A673 (cell line): ENCODE data around the gene PLCB2. TPM values are rescaled to one million over a fixed set of nuclear protein-coding genes. Genes with fewer than 3 reads are reported as not detected.

Source experiments
- BruUV-seq: library from RNA; stranded (reverse); fragments of 400-500 nt; replicated peaks from 2 replicates; lab custom pipeline; 2021; lab: Mats Ljungman, UMichigan
- CTCF ChIA-PET: fragments of 300-600 bp; sonication (Branson Sonifier 250); formaldehyde crosslinking; loops from one replicate; lab custom pipeline; 2022; ENCODE audit warnings: antibody characterized with exemption; lab: Charles Lee
- POLR2A ChIA-PET: fragments of 300-600 bp; sonication (Branson Sonifier 250); formaldehyde crosslinking; loops from one replicate; lab custom pipeline; 2022; ENCODE audit warnings: antibody characterized with exemption; ENCODE audit not compliant: low non-redundant PET; lab: Charles Lee
- DNase-seq: peaks from one replicate; pipeline ENCODE4 v3.0.0-alpha.2; 2015; ENCODE audit warnings: low spot score
- H3K27ac ChIP-seq: fragments of 200-600 bp; sonication (generic); 2 replicates; pipeline ENCODE4 v1.5.1; 2016; ENCODE audit warnings: mixed run types, low read depth, mild to moderate bottlenecking, mixed read lengths, antibody characterized with exemption, low read length; ENCODE audit not compliant: poor library complexity, severe bottlenecking
- H3K27me3 ChIP-seq: fragments of 200-600 bp; sonication (generic); replicated peaks from 2 replicates; pipeline ENCODE4 v1.6.1; 2017; ENCODE audit warnings: mixed run types, low read depth, mild to moderate bottlenecking, mixed read lengths, antibody characterized with exemption, low read length; ENCODE audit not compliant: insufficient read depth, poor library complexity
- H3K36me3 ChIP-seq: fragments of 200-600 bp; sonication (generic); 2 replicates; pipeline ENCODE4 v1.6.1; 2016; ENCODE audit warnings: mixed run types, mild to moderate bottlenecking, mixed read lengths, antibody characterized with exemption, low read length; ENCODE audit not compliant: insufficient read depth, poor library complexity, severe bottlenecking
- H3K4me1 ChIP-seq: fragments of 200-600 bp; sonication (generic); 2 replicates; pipeline ENCODE4 v1.6.1; 2017; ENCODE audit warnings: mixed run types, mild to moderate bottlenecking, mixed read lengths, antibody characterized with exemption, low read length; ENCODE audit not compliant: insufficient read depth, poor library complexity, severe bottlenecking
- H3K4me3 ChIP-seq: fragments of 200-600 bp; sonication (generic); 2 replicates; pipeline ENCODE4 v1.5.1; 2016; ENCODE audit warnings: low read depth, mixed run types, mild to moderate bottlenecking, mixed read lengths, low read length; ENCODE audit not compliant: poor library complexity, severe bottlenecking
- H3K9me3 ChIP-seq: fragments of 200-600 bp; sonication (generic); 2 replicates; pipeline ENCODE4 v1.6.1; 2016; ENCODE audit warnings: mixed run types, low read depth, mild to moderate bottlenecking, mixed read lengths, antibody characterized with exemption, low read length; ENCODE audit not compliant: poor library complexity, severe bottlenecking
- CTCF ChIP-seq: fragments of 300-800, 200-600 bp; sonication (generic); conservative IDR thresholded peaks from 2 replicates; pipeline ENCODE4 v1.5.1; 2017; ENCODE audit warnings: low read depth, mild to moderate bottlenecking, antibody characterized with exemption, low read length, moderate library complexity, mixed read lengths
- EZH2 ChIP-seq: fragments of 200-600 bp; sonication (generic); IDR thresholded peaks from 2 replicates; pipeline ENCODE4 v1.6.1; 2017; ENCODE audit warnings: borderline replicate concordance, low read depth, mild to moderate bottlenecking, mixed read lengths, antibody characterized with exemption, low read length; ENCODE audit not compliant: poor library complexity, severe bottlenecking
- intact Hi-C: fragments of 100-400 bp; cut with micrococcal nuclease; formaldehyde crosslinking; loops from one replicate; pipeline ENCODE4 v1.10.0; 2022; ENCODE audit not compliant: unreplicated experiment
- total RNA-seq: library from RNA; stranded (reverse); gene quantifications from 2 replicates; pipeline ENCODE4 v1.2.3, GENCODE V29; 2021

Gene PLCB2
- total RNA-seq, 1 experiment from 2014 or later = 5.6 TPM

GRCh38 chr15:40276927-40277326 lies 30.8 kb downstream of the PLCB2 start:
- BruUV-seq = no TSS peak
- intact Hi-C loops = loop anchor here (5.0 to 10.0 kb wide), 4 partner anchors 392 to 1572 kb away; no protein-coding TSS in a partner anchor
- no peaks in the 10 kb centered on the region for H3K27me3 ChIP-seq
- TF ChIP-seq EZH2 = no peak
- TF ChIP-seq CTCF = no peak
- peaks cover 38% of the 10 kb centered on the region for H3K4me1 ChIP-seq
- no peak overlapping the region for H3K27ac ChIP-seq
- CTCF ChIA-PET = interaction anchor here (0.5 kb wide), 1 partner anchor 368 kb away, joined by 3 read pairs; no protein-coding TSS in a partner anchor
- no peak for DNase-seq
- no peaks in the 10 kb centered on the region for H3K36me3 ChIP-seq
- no peaks in the 10 kb centered on the region for H3K9me3 ChIP-seq
- POLR2A ChIA-PET = no interaction called here
- H3K4me3 ChIP-seq = no peak overlapping the region

- ChIA-PET POLR2A (no interaction called here), CTCF (no interaction called here)
- BruUV-seq = no TSS peak
- intact Hi-C loops = loop anchor here (2.0 to 10.0 kb wide), 5 partner anchors 59 to 1571 kb away; no protein-coding TSS in a partner anchor
- no peaks in the 10 kb centered on the region for H3K9me3 ChIP-seq
- no peaks in the 10 kb centered on the region for H3K27me3 ChIP-seq
- no peak for DNase-seq
- H3K4me1 ChIP-seq = peaks cover 38% of the 10 kb centered on the region
- H3K4me3 ChIP-seq = no peak overlapping the region
- no peaks in the 10 kb centered on the region for H3K36me3 ChIP-seq
- TF ChIP-seq CTCF (no peak), EZH2 (no peak)
- H3K27ac ChIP-seq = no peak overlapping the region
Measured at GRCh38 chr15:40275954-40276353, 31.8 kb downstream of the PLCB2 start.

- POLR2A ChIA-PET = no interaction called here
- TF ChIP-seq CTCF (no peak), EZH2 (no peak)
- no TSS peak for BruUV-seq
Measured at GRCh38 chr15:40275523-40275922, 32.2 kb downstream of the PLCB2 start.

More at GRCh38 chr15:40275523-40275922, 32.2 kb downstream of the PLCB2 start:
- no peak for DNase-seq
- CTCF ChIA-PET = interaction anchor here (1.8 kb wide), 1 partner anchor 230 kb away, joined by 9 read pairs; no protein-coding TSS in a partner anchor
- Histone ChIP-seq H3K27me3 (no peaks in the 10 kb centered on the region), H3K27ac (no peak overlapping the region), H3K4me1 (peaks cover 34% of the 10 kb centered on the region), H3K4me3 (no peak overlapping the region), H3K36me3 (no peaks in the 10 kb centered on the region), H3K9me3 (no peaks in the 10 kb centered on the region)
- intact Hi-C loops = loop anchor here (2.0 to 10.0 kb wide), 5 partner anchors 59 to 1571 kb away; no protein-coding TSS in a partner anchor
